Measurements from ENCODE around the gene NRG3.

NRG3 gene

DNA sequence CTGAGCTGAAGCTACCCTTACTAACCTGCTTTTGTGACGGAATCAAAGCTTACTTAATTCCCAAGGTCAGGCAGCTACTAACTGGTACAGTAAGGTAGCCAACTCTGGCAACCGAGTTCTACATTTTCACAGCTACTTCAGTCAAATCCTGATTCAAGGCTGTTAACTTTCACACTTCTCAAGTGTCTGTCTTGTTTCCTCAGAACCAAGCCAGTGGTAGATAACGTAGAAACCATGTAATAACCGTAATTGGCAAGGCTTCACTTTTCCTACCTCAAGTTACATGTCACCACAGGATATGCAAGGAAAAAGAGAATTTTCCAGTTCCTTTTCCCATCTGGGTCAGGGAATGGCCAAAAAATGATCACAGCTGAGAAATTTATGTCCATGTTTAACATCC is 746.7 kb downstream of the NRG3 start:
- Histone ChIP-seq H3K9me3 (ENCODE audit: control insufficient read depth, low read length) (no peaks in the 10 kb centered on the region), H3K36me3 (ENCODE audit: control insufficient read depth, insufficient read depth, low read length) (no peaks in the 10 kb centered on the region), H3K4me3 (ENCODE audit: low read depth, low read length) (no peak overlapping the region), H3K4me1 (no peaks in the 10 kb centered on the region), H3K27me3 (ENCODE audit: control insufficient read depth, insufficient read depth, low read length) (no peaks in the 10 kb centered on the region), H3K9ac (no peak overlapping the region), H3K79me2 (no peaks in the 10 kb centered on the region), H2AFZ (no peak overlapping the region), H3K4me2 (ENCODE audit: low read length) (no peak overlapping the region), H3K27ac (no peak overlapping the region)
- TF ChIP-seq, protein P1, sequence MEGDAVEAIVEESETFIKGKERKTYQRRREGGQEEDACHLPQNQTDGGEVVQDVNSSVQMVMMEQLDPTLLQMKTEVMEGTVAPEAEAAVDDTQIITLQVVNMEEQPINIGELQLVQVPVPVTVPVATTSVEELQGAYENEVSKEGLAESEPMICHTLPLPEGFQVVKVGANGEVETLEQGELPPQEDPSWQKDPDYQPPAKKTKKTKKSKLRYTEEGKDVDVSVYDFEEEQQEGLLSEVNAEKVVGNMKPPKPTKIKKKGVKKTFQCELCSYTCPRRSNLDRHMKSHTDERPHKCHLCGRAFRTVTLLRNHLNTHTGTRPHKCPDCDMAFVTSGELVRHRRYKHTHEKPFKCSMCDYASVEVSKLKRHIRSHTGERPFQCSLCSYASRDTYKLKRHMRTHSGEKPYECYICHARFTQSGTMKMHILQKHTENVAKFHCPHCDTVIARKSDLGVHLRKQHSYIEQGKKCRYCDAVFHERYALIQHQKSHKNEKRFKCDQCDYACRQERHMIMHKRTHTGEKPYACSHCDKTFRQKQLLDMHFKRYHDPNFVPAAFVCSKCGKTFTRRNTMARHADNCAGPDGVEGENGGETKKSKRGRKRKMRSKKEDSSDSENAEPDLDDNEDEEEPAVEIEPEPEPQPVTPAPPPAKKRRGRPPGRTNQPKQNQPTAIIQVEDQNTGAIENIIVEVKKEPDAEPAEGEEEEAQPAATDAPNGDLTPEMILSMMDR (IDR thresholded peaks at IDR 0.05), result no peak

DNA sequence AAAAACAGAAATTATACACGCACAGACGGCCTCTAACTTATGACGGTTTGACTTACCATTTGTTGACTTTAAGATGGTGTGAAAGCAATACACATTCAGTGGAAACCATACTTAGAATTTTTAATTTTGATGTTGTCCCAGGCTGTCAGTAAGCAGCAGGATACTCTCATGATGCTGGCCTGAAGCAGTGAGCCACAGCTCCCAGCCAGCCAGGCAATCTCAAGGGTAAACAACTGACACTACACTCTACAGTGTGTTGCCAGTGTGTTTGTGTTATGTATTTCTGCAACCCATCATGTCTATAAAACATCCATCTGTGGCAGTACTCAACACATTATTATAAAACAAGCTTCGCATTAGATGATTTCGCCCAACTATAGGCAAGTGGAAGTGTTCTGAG is 747.5 kb downstream of the NRG3 start:
- H3K4me2 ChIP-seq (ENCODE audit: low read length), result no peak overlapping the region
- no peaks in the 10 kb centered on the region for H3K36me3 ChIP-seq (ENCODE audit: control insufficient read depth, insufficient read depth, low read length)
- no peak overlapping the region for H3K27ac ChIP-seq
- no peaks in the 10 kb centered on the region for H3K4me1 ChIP-seq
- H3K4me3 ChIP-seq (ENCODE audit: low read depth, low read length), result no peak overlapping the region
- no peaks in the 10 kb centered on the region for H3K27me3 ChIP-seq (ENCODE audit: control insufficient read depth, insufficient read depth, low read length)
- H3K79me2 ChIP-seq, result no peaks in the 10 kb centered on the region
- TF ChIP-seq, protein P1 (IDR thresholded peaks at IDR 0.05), result no peak
- no peaks in the 10 kb centered on the region for H3K9me3 ChIP-seq (ENCODE audit: control insufficient read depth, low read length)
- H3K9ac ChIP-seq, result no peak overlapping the region
- no peak overlapping the region for H2AFZ ChIP-seq

DNA sequence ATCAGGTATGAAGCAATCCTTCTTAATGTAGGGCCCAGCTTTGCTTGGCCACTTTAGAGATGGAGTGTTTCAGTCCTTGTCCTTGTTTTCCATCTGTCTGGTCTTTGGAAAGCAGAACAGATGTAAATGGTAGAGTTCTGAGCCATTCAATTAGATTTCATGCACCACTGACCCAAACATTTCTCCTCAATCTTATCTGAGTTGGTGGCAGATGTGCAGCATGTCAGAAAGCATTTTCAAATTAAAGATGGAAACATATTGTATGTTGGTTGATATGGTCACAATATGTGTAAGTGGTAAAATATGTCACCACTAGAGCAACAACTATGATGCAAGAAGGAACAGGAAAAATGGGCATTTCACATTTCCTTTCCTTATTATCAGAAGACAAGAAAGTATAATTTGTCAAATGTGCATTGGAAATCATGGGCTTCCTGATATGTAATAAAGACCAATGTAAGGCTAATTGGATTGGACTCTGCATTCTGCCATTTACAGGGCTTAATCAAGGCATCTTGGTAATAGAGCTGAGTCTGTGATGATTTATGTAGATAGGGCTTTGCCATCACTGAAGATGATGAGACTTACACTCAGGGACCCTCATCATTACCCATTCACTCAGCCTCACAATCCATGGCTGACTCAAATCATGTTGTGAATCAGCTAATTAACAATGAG is 750.7 kb downstream of the NRG3 start:
- H3K4me3 ChIP-seq (ENCODE audit: low read depth, low read length), result no peak overlapping the region
- no peak overlapping the region for H3K9ac ChIP-seq
- no peak overlapping the region for H3K27ac ChIP-seq
- H3K4me2 ChIP-seq (ENCODE audit: low read length), result no peak overlapping the region
- no peaks in the 10 kb centered on the region for H3K36me3 ChIP-seq (ENCODE audit: control insufficient read depth, insufficient read depth, low read length)
- H3K4me1 ChIP-seq, result no peaks in the 10 kb centered on the region
- no peaks in the 10 kb centered on the region for H3K9me3 ChIP-seq (ENCODE audit: control insufficient read depth, low read length)
- H2AFZ ChIP-seq, result no peak overlapping the region
- H3K27me3 ChIP-seq (ENCODE audit: control insufficient read depth, insufficient read depth, low read length), result no peaks in the 10 kb centered on the region
- no peaks in the 10 kb centered on the region for H3K79me2 ChIP-seq
- TF ChIP-seq, protein P1 (IDR thresholded peaks at IDR 0.05), result no peak

DNA sequence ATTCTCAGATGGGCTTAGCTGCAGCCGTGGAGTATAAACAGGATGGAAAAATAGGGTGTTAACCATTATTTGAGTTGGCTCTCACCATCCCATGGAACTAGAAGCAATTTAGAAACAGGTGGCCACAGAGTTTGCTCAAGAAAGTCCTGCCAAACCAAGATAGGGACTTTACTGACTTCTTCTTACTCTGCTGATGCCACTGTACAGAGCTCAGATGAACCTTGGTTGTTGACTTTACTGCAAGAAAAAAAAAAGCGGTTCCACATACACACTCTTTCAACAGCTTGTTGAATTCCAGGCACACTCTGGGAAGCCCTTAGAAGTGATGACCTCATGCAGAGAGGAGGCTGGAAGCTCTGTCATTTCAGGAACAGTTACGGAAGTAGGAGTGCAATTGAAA is 753.4 kb downstream of the NRG3 start:
- Histone ChIP-seq H3K27ac (no peak overlapping the region), H2AFZ (no peak overlapping the region), H3K36me3 (ENCODE audit: control insufficient read depth, insufficient read depth, low read length) (no peaks in the 10 kb centered on the region), H3K9ac (no peak overlapping the region), H3K9me3 (ENCODE audit: control insufficient read depth, low read length) (no peaks in the 10 kb centered on the region), H3K79me2 (no peaks in the 10 kb centered on the region), H3K4me3 (ENCODE audit: low read depth, low read length) (no peak overlapping the region), H3K4me2 (ENCODE audit: low read length) (no peak overlapping the region), H3K27me3 (ENCODE audit: control insufficient read depth, insufficient read depth, low read length) (no peaks in the 10 kb centered on the region), H3K4me1 (no peaks in the 10 kb centered on the region)
- TF ChIP-seq, protein P1 (IDR thresholded peaks at IDR 0.05), result no peak

DNA sequence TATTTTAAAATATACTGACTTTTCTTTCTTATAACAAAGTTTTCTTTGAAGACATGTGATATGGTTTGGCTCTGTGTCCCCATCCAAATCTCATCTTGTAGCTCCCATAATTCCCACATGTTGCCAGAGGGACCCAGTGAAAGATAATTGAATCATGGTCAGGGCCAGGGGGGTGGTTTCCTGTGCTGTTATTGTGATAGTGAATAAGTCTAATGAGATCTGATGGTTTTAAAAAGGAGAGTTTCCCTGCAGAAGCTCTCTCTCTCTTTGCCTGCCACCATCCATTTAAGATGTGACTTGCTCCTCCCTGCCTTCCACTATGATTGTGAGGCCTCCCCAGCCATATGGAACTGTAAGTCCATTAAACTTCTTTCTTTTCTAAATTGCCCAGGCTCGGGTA is 768.1 kb downstream of the NRG3 start:
- TF ChIP-seq, protein P1 (IDR thresholded peaks at IDR 0.05), result no peak
- H3K79me2 ChIP-seq, result no peaks in the 10 kb centered on the region
- no peaks in the 10 kb centered on the region for H3K9me3 ChIP-seq (ENCODE audit: control insufficient read depth, low read length)
- no peaks in the 10 kb centered on the region for H3K27me3 ChIP-seq (ENCODE audit: control insufficient read depth, insufficient read depth, low read length)
- no peaks in the 10 kb centered on the region for H3K36me3 ChIP-seq (ENCODE audit: control insufficient read depth, insufficient read depth, low read length)
- H3K4me2 ChIP-seq (ENCODE audit: low read length), result no peak overlapping the region
- H3K4me3 ChIP-seq (ENCODE audit: low read depth, low read length), result no peak overlapping the region
- H3K27ac ChIP-seq, result no peak overlapping the region
- no peaks in the 10 kb centered on the region for H3K4me1 ChIP-seq
- H2AFZ ChIP-seq, result no peak overlapping the region
- no peak overlapping the region for H3K9ac ChIP-seq

Measured in parathyroid adenoma (tissue), 2 donors.